Stimulated activated CD4-positive, alpha-beta T cell treated with anti-CD3 and anti-CD28 coated beads, TNF-alpha, amount 100 ng/mL, for 1 hour (primary cell): Measurements from ENCODE around the gene SLAIN2.

Experiments
- DNase-seq, 3 donors: peaks; one replicate each; pipeline ENCODE4 v3.0.0-alpha.2; 2020; ENCODE audit warnings: low read depth in 3 of 3, low spot score in 1 of 3

Gene SLAIN2

DNA sequence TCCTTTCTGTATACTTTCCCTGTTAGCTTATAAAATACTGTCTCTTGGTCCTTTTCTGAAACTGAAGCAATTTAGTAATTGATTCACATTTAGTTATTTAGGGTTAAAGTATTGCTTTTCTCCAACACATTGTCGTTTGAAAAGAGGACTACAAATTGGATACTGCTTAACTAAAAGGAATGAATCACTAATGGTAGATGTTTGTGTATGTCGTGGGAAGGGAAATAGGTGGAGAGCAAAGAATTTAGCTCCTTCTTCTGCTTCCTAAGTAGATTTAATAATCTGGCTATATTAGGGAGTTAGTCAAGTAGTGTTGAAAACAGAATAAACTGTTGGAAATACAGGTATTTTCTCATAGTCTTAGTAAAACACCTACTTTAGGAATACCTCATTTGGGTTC lies 27.9 kb downstream of the SLAIN2 start:
- DNase-seq: no peak

DNA sequence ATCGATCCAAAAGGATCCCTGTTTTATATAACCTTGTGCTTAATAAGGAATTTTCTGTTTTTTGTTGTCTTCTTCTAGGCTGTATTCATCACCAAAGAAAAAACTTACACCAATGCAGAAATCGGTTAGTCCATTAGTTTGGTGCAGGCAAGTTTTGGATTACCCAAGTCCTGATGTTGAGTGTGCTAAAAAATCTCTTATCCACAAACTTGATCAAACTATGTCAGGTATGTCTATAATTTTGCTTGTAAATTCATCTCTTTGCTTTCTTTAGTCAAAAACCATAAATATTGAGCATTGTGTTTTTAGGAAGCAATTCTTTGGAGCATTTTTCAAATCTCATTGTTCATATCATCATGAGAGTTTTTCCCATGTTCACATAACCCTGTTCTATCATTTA lies 28.4 kb downstream of the SLAIN2 start:
- DNase-seq: no peak

DNA sequence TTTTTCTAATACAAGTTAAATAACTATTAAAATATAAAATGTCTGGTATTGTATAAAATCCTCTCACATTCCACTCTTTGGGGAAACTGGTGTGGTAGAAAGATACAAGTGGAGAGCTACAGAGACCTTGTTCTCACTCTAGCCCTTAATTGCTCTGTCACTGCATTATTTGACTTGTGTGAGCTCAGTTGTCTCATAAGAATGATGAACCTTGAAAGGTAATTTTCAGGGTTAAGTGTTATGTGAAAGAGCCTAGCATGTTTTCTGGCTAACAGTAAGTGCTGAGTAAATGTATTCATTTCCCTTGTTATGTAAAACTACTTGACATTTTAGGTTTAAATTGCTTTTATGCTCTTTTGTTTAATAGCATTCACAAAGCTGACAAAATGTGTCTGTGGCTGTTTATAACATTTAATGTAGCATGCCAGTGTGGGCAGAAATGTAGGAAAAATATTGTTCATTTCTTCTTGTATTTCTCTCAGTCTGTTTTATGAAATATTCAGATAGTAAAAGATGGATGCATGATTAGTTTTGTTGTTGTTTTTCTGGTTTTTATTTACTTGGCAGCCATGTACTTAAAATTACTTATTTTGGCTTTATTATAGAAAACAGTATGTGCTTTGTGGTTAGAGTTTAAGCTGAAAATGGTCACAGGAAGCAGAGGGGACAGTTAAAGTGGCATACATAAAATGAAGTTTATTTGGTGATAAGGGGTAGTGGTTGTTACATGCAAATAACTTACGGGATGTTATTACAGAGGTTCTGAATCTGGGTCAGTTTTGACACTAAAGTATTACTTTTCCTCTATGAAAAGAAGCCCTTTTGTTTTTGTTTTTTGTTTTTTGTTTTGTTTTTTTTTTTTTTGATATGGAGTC lies 29.2 kb downstream of the SLAIN2 start:
- no peak for DNase-seq

DNA sequence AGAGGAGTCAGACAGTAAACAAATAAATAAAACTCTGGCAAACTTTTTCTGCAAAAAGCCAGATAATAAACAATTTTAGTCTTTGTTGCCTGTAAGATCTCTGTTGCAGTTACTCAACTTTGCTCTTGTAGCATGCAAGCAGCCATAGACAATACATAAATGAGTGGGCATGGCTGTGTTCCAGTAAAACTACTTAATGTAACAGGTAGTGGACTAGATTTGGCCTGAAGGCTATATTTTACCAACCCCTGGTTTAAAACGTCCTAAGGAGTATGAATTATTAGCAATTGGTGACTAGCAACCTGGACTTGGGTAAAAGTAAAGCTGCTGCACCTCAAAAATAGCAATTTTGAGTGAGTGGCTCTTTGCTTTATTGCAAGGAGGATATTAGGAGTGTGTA lies 30.9 kb downstream of the SLAIN2 start:
- DNase-seq: no peak

DNA sequence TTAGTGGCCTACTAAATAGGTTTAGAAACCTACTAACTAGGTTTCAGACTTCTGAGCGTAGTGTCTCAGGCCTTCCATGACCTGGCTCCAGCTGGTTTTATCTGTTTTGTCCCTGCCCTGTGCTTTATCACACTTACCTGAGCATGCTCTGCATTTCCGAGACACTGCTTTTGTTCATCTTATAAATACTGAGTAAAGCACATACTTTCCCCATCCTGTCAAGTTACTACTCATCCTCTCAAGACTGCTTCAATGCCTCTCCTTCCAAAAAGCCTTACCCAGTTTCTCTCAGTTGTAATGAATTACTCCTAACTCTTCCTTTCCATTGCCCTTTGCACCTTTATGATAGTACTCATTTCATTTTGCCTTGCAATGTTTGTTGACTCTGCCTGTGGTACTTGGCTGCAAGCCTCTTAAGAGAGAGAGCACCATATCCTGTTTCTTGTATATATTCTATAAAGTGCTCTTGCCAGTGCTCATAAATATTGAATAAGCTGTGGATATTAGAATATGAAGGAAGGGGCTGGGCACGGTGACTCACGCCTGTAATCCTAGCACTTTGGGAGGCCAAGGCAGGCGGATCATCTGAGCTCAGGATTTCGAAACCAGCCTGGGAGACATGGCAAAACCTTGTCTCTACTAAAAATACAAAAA lies 34.4 kb downstream of the SLAIN2 start:
- DNase-seq: no peak

DNA sequence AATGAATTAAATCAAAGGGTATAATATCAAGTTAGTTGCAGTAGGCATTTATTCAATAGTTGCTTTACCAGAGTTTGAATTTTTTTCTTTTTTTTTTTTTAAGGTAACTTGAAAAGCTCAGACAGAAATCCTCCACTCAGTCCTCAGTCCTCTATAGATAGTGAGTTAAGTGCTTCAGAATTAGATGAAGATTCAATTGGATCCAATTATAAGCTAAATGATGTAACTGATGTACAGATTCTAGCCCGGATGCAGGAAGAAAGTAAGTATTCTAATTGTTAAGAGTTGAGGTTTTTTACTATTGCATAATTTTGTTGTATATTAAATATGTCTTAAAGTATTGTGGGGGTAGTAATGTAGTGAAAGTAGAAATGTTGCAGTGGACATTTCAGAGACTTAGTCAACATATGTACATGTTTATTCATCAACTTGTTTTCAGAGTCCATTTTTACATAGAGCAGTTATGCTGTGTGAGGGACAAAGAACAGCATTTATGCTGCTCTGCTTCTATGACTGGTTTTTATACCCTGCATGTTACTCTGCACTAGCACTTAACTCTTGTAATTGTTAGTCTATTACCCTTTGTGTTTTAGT lies 38.4 kb downstream of the SLAIN2 start:
- no peak for DNase-seq

DNA sequence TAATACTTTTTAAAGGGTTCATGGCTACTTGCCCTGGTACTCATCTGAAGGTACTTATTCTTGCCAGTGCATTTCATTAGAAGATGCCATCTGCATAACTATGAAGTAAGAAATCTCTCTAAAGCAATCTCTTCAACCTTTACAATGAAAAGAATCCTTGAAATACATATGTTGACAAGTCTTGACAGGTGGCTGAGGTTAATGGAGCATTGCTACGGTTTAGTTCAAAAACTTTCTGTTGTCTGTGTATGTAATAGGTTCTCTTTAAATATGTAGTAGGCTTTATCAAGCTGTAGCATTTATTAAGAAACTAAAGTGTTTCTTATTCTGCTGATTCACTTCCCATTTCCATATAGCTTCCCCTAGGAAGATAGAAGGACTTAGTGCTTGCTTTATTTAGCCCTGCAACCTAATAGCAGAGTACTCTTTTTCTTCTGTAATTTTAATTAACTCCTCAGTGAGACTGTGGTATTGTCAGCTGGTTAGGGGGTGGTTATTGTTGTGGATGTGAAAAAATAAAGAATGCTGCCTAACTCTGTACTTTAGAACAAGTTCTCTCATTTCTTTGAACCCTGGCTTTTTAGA lies 39.3 kb downstream of the SLAIN2 start:
- DNase-seq: no peak

DNA sequence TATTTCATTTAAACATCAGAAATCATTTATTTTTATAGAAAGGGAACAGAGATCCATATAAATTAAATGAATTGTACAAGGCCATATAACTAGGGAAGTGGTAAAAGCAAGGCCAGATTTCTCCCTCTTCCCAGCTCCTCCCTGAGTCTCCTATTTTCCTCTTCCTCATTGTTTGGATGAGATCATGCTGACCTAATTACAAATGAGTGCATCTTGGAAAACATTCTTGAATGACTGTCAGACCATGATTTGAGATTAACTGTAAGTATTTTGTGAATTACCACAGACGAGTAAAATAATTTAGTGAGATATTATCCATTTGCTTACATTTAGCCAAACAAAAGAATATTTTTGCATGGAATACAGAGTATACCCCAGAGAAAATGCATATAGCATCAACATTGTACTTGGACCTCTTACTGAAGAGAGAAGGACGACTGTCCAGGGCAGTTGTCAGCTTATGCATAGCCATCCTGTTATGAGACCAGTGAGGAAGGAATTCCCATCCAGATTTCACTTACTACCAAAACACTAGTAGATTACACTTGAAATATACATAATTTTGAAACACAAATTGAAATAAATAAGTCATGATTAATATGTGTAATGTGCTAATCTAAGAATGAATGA lies 47.3 kb downstream of the SLAIN2 start:
- no peak for DNase-seq

DNA sequence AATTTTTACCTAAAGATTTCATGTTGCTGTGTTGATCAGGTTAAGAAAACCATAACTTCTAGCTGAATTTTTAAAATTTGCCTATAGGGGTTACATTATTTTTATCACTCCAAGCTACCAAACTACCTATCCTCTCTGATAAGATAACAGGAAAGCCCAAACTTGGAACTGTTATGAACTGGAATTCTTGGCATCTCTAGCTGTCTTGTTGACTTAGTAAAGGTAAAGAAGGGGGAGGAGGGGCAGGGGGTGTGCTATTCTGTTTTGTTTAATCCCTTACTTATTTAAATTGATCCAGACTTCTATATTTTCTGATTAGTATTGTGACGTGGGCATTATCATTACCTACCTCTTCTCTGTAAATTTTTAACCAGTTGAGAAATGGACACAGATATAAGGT lies 54.7 kb downstream of the SLAIN2 start:
- DNase-seq: no peak

DNA sequence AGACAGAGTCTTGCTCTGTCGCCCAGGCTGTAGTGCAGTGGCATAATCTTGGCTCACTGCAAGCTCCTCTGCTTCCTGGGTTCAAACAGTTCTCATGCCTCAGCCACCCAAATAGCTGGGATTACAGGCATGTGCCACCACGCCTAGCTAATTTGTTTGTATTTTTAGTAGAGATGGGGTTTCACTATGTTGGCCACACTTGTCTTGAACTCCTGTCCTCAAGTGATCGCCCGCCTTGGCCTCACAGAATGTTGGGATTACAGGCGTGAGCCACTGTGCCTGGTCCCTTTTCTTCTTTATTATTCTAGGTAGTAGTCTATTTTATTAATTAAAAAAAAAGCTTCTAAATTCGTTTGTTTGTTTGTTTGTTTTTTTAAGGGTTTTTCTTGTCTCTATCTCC lies 59.1 kb downstream of the SLAIN2 start:
- no peak for DNase-seq

DNA sequence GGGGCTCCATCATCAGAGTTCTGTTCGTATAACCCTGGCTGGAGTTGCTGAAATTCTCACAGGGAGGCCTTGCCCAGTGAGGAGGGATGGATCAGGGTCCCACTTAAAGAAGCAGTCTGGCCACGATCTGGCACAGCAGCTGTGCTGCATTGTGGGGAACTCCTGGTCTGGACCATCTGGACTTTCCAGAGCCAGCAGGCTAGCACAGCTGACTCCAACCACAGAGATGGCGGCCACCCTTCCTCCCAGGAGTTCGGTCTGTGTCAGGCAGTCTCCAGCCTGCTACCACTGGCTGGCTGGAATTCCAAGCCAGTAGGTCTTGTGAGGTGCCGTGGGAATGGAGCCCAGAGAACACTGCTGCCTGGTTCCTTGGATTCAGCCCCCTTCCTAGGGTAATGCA lies 62.0 kb downstream of the SLAIN2 start:
- DNase-seq: no peak

DNA sequence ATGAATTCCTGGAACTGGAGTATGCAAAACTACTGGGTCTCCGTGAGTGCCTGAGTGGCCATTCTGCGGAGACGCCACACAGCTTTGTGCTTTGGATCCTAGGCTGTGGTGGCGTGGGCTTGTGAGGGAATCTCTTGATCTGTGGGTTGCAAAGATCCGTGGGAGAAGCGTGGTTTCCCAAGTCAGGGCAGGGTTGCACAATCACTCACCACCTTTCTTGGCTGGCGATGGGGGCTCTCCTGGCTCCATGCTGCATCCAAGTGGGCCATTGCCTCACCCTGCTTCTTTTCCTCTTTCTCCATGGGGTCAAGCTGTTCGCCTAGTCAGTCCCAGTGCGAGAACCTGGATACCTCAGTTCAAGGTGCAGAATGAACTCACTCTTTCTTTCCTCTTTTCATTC lies 62.5 kb downstream of the SLAIN2 start:
- no peak for DNase-seq

DNA sequence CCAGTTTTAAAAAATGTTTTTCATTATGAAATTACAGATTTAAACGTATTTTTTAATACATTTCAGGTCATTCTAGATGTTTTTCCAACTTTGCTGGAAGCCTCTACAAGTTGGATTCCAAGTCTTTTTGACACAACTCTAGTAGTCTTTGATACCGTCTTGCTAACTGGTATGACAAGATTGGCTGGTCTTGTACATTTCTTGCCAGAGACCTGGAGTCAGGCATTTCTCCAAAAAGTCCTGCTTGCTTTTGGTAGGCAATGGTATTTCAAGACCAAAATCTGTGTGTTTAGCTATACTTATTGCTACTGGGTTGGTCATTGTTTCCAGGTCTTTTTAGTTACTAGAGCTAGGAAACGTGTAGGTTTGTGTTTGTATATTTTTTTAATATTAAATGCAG lies 64.6 kb downstream of the SLAIN2 start:
- DNase-seq: no peak

DNA sequence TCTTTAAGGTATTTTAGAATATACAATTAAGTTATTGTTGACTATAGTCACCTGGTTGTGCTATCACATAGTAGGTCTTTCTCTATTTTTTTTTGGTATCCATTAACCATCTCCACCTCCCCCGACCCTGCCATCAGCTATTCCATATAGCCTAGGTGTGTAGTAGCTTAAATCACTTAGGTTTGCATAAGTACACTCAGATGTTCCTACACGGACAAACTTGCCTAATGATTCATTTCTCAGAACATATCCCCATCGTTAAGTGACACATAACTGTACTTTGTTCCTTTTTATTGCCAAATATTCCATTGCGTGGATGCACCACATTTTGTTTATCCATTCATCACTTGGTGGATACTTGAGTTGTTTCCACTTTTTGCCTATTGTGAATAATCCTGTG lies 67.9 kb downstream of the SLAIN2 start:
- no peak for DNase-seq

DNA sequence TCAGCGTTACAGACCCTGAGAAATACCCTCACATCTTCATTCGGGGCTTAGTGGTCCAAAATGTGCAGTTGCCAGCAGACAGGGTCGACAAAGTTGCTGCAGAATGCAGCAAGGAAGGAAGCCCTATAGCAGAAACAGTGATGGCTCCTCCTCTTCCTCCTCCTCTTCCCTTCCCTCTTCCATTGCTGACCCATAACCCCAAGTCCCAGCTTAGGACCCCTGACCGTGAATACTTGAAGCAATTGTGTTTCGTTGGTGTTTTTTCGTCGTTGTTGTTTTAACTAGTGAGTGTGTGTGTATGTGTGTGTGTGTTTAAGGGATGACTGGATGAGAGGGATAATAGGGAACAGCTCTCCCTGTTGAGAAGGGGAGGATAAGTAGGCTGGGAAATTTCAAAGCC lies 69.5 kb downstream of the SLAIN2 start:
- DNase-seq: no peak

DNA sequence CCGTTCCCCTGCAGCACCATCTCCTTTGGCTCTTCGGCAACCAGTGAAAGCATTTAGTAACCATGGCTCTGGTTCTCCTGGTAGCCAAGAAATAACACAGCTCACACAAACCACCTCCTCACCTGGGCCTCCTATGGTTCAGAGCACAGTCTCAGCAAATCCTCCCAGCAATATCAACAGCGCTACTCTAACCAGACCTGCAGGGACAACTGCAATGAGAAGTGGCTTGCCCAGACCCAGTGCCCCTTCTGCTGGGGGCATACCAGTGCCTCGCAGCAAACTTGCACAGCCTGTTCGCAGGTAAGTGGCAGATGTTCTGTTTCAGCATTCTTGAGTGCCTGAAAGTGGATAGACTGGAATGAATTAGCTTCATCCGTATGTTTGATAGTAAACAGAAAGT lies 78.8 kb downstream of the SLAIN2 start:
- no peak for DNase-seq

DNA sequence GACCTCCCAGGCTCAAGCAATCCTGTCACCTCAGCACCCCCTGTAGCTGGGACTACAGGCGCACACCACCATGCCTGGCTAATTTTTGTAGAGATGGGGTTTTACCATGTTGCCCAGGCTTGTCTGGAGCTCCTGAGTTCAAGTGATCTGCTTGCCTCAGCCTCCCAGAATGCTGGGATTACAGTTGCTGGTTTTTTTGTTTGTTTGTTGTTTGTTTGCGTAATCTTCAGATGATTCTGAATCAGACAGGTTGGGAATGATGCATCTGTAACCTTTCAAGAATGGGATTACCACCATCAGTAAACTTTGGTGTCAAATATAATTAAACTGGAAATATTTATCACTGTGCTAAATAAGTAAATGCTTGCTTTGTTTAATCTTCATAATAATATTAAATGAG lies 79.8 kb downstream of the SLAIN2 start:
- DNase-seq: no peak

DNA sequence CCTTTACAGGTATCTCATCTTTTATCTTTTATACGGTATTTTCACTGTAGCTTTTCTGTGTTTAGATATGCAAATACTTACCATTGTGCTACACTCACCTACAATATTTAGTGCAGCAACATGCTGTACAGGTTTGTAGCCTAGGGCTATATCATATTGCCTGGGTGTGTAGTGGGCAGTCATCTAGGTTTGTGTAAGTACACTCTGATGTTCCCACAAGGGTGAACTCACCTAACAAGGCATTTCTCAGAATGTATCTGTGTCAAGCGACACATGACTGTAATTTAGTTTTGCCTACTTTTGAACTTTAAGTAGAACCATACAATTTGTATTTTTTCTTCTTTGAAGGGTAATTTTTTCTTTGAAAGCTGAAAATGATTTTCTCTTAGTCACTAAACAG lies 87.6 kb downstream of the SLAIN2 start:
- no peak for DNase-seq

DNA sequence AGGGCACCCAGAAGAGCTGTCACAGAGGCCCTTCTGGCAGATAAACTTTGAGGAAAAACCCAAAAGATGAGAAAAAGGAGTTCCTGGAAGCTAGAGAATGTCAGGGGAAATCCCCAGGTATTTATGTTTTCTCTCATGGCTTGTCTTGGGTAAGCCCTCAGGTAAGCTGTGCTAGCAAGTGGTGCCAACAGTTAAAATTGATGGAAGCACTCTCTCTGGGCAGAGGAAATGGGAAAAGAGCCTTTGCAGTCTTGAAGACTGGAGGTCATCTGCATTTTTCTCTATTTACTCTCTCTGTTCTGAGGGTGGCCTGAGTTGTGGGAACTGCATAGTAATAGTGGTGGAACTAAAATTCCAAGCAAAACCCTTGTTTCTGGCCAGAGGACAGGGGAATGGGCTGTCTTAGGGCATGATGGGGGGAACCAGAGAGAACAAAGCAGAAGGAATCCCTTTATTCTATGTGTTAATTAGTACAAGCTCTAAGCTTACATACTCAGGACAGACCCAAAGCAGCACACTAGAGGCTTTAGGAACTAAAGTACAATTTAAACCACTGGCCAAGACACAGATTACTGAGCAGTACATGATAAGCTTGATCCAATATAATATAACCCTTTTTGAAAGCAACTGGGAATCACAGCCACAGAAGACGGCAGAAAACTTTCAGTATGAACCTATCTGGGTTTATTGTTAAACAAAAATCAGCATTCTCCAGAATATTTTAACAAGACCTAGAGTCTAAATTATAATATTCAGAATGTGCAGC lies 88.6 kb downstream of the SLAIN2 start:
- DNase-seq: no peak

DNA sequence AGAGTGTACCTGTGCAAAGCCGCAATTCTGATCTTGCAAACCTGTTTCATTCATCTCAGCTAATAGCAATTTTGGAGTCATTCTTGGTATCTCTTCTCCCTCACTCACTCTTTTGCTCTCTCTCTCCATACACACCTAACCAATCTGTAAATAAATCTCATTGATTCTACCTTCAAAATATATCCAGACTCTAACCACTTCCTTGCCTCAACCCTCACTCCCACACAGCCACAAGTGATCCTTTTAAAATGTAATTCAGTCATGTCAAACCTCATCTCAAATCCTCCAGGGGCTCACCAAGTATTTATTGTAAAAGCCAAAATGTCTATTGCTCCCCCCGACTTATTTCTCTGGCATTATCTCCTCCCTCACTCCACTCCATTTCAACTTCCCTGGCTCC lies 90.1 kb downstream of the SLAIN2 start:
- no peak for DNase-seq

DNA sequence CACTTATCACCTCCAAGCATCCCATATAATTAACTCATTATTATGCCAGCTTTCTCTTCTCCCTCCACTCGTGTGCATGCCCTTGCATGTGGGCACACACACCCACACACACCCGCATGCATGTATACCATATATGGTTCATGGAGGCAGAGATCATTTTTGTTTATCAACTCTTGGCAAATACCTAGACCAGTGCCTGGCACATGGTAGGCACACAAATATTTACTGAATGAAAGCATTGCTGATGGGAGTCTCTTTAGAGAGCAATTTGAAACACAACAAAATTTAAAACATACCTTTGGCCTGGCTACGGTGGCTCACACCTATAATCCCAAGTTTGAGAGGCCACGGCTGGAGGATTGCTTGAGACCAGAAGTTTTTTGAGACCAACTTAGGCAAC lies 90.7 kb downstream of the SLAIN2 start:
- no peak for DNase-seq
